ENCODE measurements around the gene TPI1.
A peak's percentile ranks its signal among the peaks of the same experiment; 100 is the strongest.

The TPI1 gene

GRCh38 chr12:6843118-6843902, 24.0 kb upstream of the TPI1 start:
- peak; percentile 12; the same call in 2 of the 3 replicates for ATAC-seq
- no peak for TF ChIP-seq POU6F1 (CRISPR knock-in tag; IDR thresholded peaks at IDR 0.05; ENCODE audit: borderline replicate concordance, low read depth)
- TF ChIP-seq ZNF565 (CRISPR knock-in tag; conservative IDR thresholded peaks at IDR 0.05; ENCODE audit: low read depth) = no peak
- TF ChIP-seq TCF4 (CRISPR knock-in tag; IDR thresholded peaks at IDR 0.05; ENCODE audit: borderline replicate concordance) = no peak
- no peak for TF ChIP-seq PATZ1 (CRISPR knock-in tag; IDR thresholded peaks at IDR 0.05; ENCODE audit: borderline replicate concordance)
- no peak for TF ChIP-seq BACH2 (CRISPR knock-in tag; IDR thresholded peaks at IDR 0.05; ENCODE audit: borderline replicate concordance)
- TF ChIP-seq RARB (CRISPR knock-in tag; IDR thresholded peaks at IDR 0.05) = no peak
- TF ChIP-seq ZNF70 (CRISPR knock-in tag; IDR thresholded peaks at IDR 0.05) = no peak
- TF ChIP-seq ESRRG (CRISPR knock-in tag; IDR thresholded peaks at IDR 0.05) = no peak
- TF ChIP-seq CSDC2 (CRISPR knock-in tag; IDR thresholded peaks at IDR 0.05) = no peak
- TF ChIP-seq PPARA (CRISPR knock-in tag; IDR thresholded peaks at IDR 0.05; ENCODE audit: borderline replicate concordance) = no peak

GRCh38 chr12:6845395-6845794, 21.9 kb upstream of the TPI1 start:
- no peak for ATAC-seq

More at GRCh38 chr12:6845395-6845794, 21.9 kb upstream of the TPI1 start:
- TF ChIP-seq, protein P1, sequence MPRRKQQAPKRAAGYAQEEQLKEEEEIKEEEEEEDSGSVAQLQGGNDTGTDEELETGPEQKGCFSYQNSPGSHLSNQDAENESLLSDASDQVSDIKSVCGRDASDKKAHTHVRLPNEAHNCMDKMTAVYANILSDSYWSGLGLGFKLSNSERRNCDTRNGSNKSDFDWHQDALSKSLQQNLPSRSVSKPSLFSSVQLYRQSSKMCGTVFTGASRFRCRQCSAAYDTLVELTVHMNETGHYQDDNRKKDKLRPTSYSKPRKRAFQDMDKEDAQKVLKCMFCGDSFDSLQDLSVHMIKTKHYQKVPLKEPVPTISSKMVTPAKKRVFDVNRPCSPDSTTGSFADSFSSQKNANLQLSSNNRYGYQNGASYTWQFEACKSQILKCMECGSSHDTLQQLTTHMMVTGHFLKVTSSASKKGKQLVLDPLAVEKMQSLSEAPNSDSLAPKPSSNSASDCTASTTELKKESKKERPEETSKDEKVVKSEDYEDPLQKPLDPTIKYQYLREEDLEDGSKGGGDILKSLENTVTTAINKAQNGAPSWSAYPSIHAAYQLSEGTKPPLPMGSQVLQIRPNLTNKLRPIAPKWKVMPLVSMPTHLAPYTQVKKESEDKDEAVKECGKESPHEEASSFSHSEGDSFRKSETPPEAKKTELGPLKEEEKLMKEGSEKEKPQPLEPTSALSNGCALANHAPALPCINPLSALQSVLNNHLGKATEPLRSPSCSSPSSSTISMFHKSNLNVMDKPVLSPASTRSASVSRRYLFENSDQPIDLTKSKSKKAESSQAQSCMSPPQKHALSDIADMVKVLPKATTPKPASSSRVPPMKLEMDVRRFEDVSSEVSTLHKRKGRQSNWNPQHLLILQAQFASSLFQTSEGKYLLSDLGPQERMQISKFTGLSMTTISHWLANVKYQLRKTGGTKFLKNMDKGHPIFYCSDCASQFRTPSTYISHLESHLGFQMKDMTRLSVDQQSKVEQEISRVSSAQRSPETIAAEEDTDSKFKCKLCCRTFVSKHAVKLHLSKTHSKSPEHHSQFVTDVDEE (CRISPR knock-in tag; IDR thresholded peaks at IDR 0.05) = no peak
- TF ChIP-seq POU6F1 (CRISPR knock-in tag; IDR thresholded peaks at IDR 0.05; ENCODE audit: borderline replicate concordance, low read depth) (no peak), TCF4 (CRISPR knock-in tag; IDR thresholded peaks at IDR 0.05; ENCODE audit: borderline replicate concordance) (no peak), ISL1 (CRISPR knock-in tag; IDR thresholded peaks at IDR 0.05) (no peak), PATZ1 (CRISPR knock-in tag; IDR thresholded peaks at IDR 0.05; ENCODE audit: borderline replicate concordance) (no peak), ZNF8 (CRISPR knock-in tag; IDR thresholded peaks at IDR 0.05) (no peak), BACH2 (CRISPR knock-in tag; IDR thresholded peaks at IDR 0.05; ENCODE audit: borderline replicate concordance) (no peak), SNAI2 (CRISPR knock-in tag; IDR thresholded peaks at IDR 0.05) (no peak), ARNTL (CRISPR knock-in tag; IDR thresholded peaks at IDR 0.05; ENCODE audit: borderline replicate concordance, low read depth) (no peak), RARB (CRISPR knock-in tag; IDR thresholded peaks at IDR 0.05) (no peak), ZFP30 (CRISPR knock-in tag; IDR thresholded peaks at IDR 0.05) (no peak), TOX (CRISPR knock-in tag; IDR thresholded peaks at IDR 0.05; ENCODE audit: borderline replicate concordance) (no peak), ZC3H10 (CRISPR knock-in tag; IDR thresholded peaks at IDR 0.05) (no peak), ESRRG (CRISPR knock-in tag; IDR thresholded peaks at IDR 0.05) (no peak), ZFP3 (CRISPR knock-in tag; IDR thresholded peaks at IDR 0.05) (no peak)
- TF ChIP-seq, protein P2, sequence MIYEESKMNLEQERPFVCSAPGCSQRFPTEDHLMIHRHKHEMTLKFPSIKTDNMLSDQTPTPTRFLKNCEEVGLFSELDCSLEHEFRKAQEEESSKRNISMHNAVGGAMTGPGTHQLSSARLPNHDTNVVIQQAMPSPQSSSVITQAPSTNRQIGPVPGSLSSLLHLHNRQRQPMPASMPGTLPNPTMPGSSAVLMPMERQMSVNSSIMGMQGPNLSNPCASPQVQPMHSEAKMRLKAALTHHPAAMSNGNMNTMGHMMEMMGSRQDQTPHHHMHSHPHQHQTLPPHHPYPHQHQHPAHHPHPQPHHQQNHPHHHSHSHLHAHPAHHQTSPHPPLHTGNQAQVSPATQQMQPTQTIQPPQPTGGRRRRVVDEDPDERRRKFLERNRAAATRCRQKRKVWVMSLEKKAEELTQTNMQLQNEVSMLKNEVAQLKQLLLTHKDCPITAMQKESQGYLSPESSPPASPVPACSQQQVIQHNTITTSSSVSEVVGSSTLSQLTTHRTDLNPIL (CRISPR knock-in tag; IDR thresholded peaks at IDR 0.05; ENCODE audit: low read depth) = no peak

Data from SK-N-SH treated with all-trans-retinoic acid at 6 μM for 48 hours (cell line).